HepG2 (cell line): ENCODE results near the gene MAN2B2. TPM values are rescaled to one million over a fixed set of nuclear protein-coding genes. Genes with fewer than 3 reads are reported as not detected.

ENCODE experiments used
- ATAC-seq: fragments of 200-7000 bp; cut with Tn5 transposase; 3 replicates; pipeline ENCODE4 v1.9.1; 2020; ENCODE audit warnings: mild to moderate bottlenecking, moderate library complexity
- BruUV-seq: library from RNA; stranded (reverse); fragments of 400-500 nt; replicated peaks from 2 replicates; lab custom pipeline; 2021; lab: Mats Ljungman, UMichigan
- CTCF ChIA-PET: fragments of 300-600 bp; formaldehyde crosslinking; extraction: SDS; loops from one replicate; lab custom pipeline; 2021; ENCODE audit warnings: low total read pairs, inconsistent platforms, low intra/inter-chr PET ratio; lab: Yijun Ruan, JAX
- POLR2A ChIA-PET: fragments of 350-600 bp; sonication (Branson Sonifier 250); formaldehyde crosslinking; loops from one replicate; lab custom pipeline; 2020; ENCODE audit warnings: antibody characterized with exemption, inconsistent platforms; lab: Yijun Ruan, JAX
- DNase-seq: peaks from one replicate; pipeline ENCODE4 v3.0.0-alpha.2; 2015; ENCODE audit warnings: low spot score
- FAIRE-seq: peaks from 3 replicates; lab custom pipeline; 2011; peaks lifted over from hg19 to GRCh38; lab: Jason Lieb, UNC
- H2AFZ ChIP-seq: one replicate; pipeline ENCODE4 v1.6.1; 2011; ENCODE audit warnings: low read length, inconsistent platforms
- H3K27ac ChIP-seq: fragments of 300-600 bp; 3 replicates; pipeline ENCODE4 v1.8.0; 2011; ENCODE audit warnings: mixed run types, mild to moderate bottlenecking, mixed read lengths, low read length, inconsistent platforms; ENCODE audit not compliant: insufficient read depth; ENCODE audit errors: extremely low read length
- H3K27me3 ChIP-seq, 2 experiments: fragments of 200-600 bp in 1 of 2; 2 replicates in 1 of 2; 3 replicates in 1 of 2; pipeline versions ENCODE4 v1.6.0 to v1.8.0; 2011; ENCODE audit warnings: low read length in 2 of 2, mild to moderate bottlenecking in 2 of 2, moderate library complexity in 2 of 2, inconsistent platforms in 1 of 2; ENCODE audit not compliant: insufficient read depth in 2 of 2, control insufficient read depth in 1 of 2
- H3K36me3 ChIP-seq, 2 experiments: fragments of 200-600 bp in 1 of 2; replicated peaks in 1 of 2; 2 replicates in 1 of 2; 3 replicates in 1 of 2; pipeline versions ENCODE4 v1.5.1 to v1.8.0; 2011; ENCODE audit warnings: low read length in 2 of 2, inconsistent platforms in 1 of 2; ENCODE audit not compliant: insufficient read depth in 2 of 2, control insufficient read depth in 1 of 2
- H3K4me1 ChIP-seq: 2 replicates; pipeline ENCODE4 v1.5.1; 2012; ENCODE audit warnings: low read length, inconsistent platforms; ENCODE audit not compliant: insufficient read depth
- H3K4me2 ChIP-seq: 2 replicates; pipeline ENCODE4 v1.6.0; 2011; ENCODE audit warnings: low read depth, low read length, inconsistent platforms
- H3K4me3 ChIP-seq, 3 experiments: fragments of 200-600 bp in 1 of 3; sonication (generic), shearing (Covaris generic) in 1 of 3; replicated peaks in 1 of 3; 2 replicates each; pipeline ENCODE4 v1.5.1; 2011 to 2016; ENCODE audit warnings: low read length in 3 of 3, inconsistent platforms in 2 of 3, low read depth in 2 of 3, mild to moderate bottlenecking in 2 of 3, control low read depth in 1 of 3, mixed read lengths in 1 of 3; ENCODE audit not compliant: insufficient read depth in 1 of 3
- H3K79me2 ChIP-seq: one replicate; pipeline ENCODE4 v1.6.1; 2011; ENCODE audit warnings: low read length, inconsistent platforms; ENCODE audit not compliant: insufficient read depth
- H3K9ac ChIP-seq: 2 replicates; pipeline ENCODE4 v1.6.0; 2011; ENCODE audit warnings: mild to moderate bottlenecking, low read depth, low read length, inconsistent platforms; ENCODE audit not compliant: insufficient read depth
- H3K9me3 ChIP-seq: 2 replicates; pipeline ENCODE4 v1.5.1; 2012; ENCODE audit warnings: mild to moderate bottlenecking, low read length
- H4K20me1 ChIP-seq: 2 replicates; pipeline ENCODE4 v1.6.0; 2011; ENCODE audit warnings: inconsistent platforms, mild to moderate bottlenecking, low read length, moderate library complexity; ENCODE audit not compliant: insufficient read depth
- HDAC2 ChIP-seq: sonication (generic); formaldehyde crosslinking; IDR thresholded peaks from 2 replicates; pipeline ENCODE4 v1.4.0; 2020; ENCODE audit warnings: missing genetic modification reagents
- HDAC6 ChIP-seq: fragments of 200-600 bp; sonication (generic); IDR thresholded peaks from 2 replicates; pipeline ENCODE4 v1.7.0; 2017; ENCODE audit warnings: mild to moderate bottlenecking, antibody characterized with exemption, low read length, low read depth
- KLF11 ChIP-seq: IDR thresholded peaks from 2 replicates; pipeline ENCODE4 v1.6.1; 2016; ENCODE audit warnings: missing compliant biosample characterization
- MZF1 ChIP-seq: sonication (generic); formaldehyde crosslinking; IDR thresholded peaks from 2 replicates; pipeline ENCODE4 v1.8.1; 2023; ENCODE audit warnings: mild to moderate bottlenecking, missing genetic modification reagents, borderline replicate concordance
- NFE2L1 ChIP-seq: sonication (generic); formaldehyde crosslinking; IDR thresholded peaks from 2 replicates; pipeline ENCODE4 v1.4.0; 2020; ENCODE audit warnings: missing genetic modification reagents, mild to moderate bottlenecking, borderline replicate concordance
- TERF1 ChIP-seq: sonication (generic); formaldehyde crosslinking; IDR thresholded peaks from 2 replicates; pipeline ENCODE4 v1.8.0; 2022; ENCODE audit warnings: mild to moderate bottlenecking, missing genetic modification reagents, moderate library complexity
- ZBTB14 ChIP-seq: sonication (generic); formaldehyde crosslinking; IDR thresholded peaks from 2 replicates; pipeline ENCODE4 v1.4.0; 2020; ENCODE audit warnings: missing genetic modification reagents
- ZFP37 ChIP-seq: sonication (generic); formaldehyde crosslinking; IDR thresholded peaks from 2 replicates; pipeline ENCODE4 v1.4.0; 2020; ENCODE audit warnings: missing genetic modification reagents, borderline replicate concordance
- WGBS: methylation state at CpG from one replicate; pipeline ENCODE4 v1.1.6; 2017; ENCODE audit warnings: low lambda C conversion rate; 5-methylcytosine and 5-hydroxymethylcytosine counted together
- in situ Hi-C: cut with HindIII; loops from 2 replicates; pipeline ENCODE4 v1.10.0; 2017; ENCODE audit warnings: low pct_unique_long_range_greater_than_20kb; ENCODE audit not compliant: extremely low pct_ligation_motif_present
- intact Hi-C: fragments of 100-400 bp; cut with micrococcal nuclease; formaldehyde crosslinking; loops from one replicate; pipeline ENCODE4 v1.10.0; 2022; ENCODE audit not compliant: unreplicated experiment
- polyA plus RNA-seq, 8 experiments: library from polyadenylated mRNA; depleted of rRNA in 3 of 8; stranded (reverse) in 7 of 8; unstranded in 1 of 8; fragments of >200 nt; fragmentation: Illumina TruSeq in 4 of 8; extraction: Trizol in 4 of 8; gene quantifications; 2 replicates each; pipeline versions ENCODE4 v1.2.1 to v1.2.3, GENCODE V29; 2011 to 2016; ENCODE audit warnings: low read depth in 4 of 8, missing spikeins in 1 of 8, mixed read lengths in 1 of 8; ENCODE audit not compliant: insufficient read depth in 1 of 8
- total RNA-seq, 5 experiments: library from RNA; depleted of rRNA; stranded (reverse); fragments of >200 nt; fragmentation: Illumina TruSeq; extraction: Trizol; gene quantifications; 2 replicates each; pipeline ENCODE4 v1.2.3, GENCODE V29; 2016; ENCODE audit warnings: low read depth in 1 of 5
- TF ChIP-seq, protein P1 (sequence below): sonication (generic); formaldehyde crosslinking; IDR thresholded peaks from 2 replicates; pipeline ENCODE4 v1.4.0; 2020; ENCODE audit warnings: missing genetic modification reagents, borderline replicate concordance
- TF ChIP-seq, protein P2 (sequence below): sonication (generic); formaldehyde crosslinking; IDR thresholded peaks from 2 replicates; pipeline ENCODE4 v1.8.0; 2022; ENCODE audit warnings: missing genetic modification reagents, mild to moderate bottlenecking, inconsistent platforms, borderline replicate concordance
- TF ChIP-seq, protein P3 (sequence below): sonication (generic); formaldehyde crosslinking; IDR thresholded peaks from 2 replicates; pipeline ENCODE4 v1.5.0; 2020; ENCODE audit warnings: mild to moderate bottlenecking, missing genetic modification reagents
- TF ChIP-seq, protein P4 (sequence below): sonication (generic); formaldehyde crosslinking; IDR thresholded peaks from 2 replicates; pipeline ENCODE4 v1.4.0; 2020; ENCODE audit warnings: mild to moderate bottlenecking, missing genetic modification reagents

MAN2B2 gene
- total and polyA plus RNA-seq, 2 of the 13 experiments (the other 11 are each of a cell fraction or from before 2014, with no cell fraction given): 4.8 to 5.4 TPM

GRCh38 chr4:6561173-6561516 lies 13.8 kb upstream of the MAN2B2 start:
- DNase-seq: no peak
- no peak for TF ChIP-seq MZF1 (CRISPR knock-in tag)
- TF ChIP-seq TERF1 (CRISPR knock-in tag): no peak
- TF ChIP-seq, protein P1, sequence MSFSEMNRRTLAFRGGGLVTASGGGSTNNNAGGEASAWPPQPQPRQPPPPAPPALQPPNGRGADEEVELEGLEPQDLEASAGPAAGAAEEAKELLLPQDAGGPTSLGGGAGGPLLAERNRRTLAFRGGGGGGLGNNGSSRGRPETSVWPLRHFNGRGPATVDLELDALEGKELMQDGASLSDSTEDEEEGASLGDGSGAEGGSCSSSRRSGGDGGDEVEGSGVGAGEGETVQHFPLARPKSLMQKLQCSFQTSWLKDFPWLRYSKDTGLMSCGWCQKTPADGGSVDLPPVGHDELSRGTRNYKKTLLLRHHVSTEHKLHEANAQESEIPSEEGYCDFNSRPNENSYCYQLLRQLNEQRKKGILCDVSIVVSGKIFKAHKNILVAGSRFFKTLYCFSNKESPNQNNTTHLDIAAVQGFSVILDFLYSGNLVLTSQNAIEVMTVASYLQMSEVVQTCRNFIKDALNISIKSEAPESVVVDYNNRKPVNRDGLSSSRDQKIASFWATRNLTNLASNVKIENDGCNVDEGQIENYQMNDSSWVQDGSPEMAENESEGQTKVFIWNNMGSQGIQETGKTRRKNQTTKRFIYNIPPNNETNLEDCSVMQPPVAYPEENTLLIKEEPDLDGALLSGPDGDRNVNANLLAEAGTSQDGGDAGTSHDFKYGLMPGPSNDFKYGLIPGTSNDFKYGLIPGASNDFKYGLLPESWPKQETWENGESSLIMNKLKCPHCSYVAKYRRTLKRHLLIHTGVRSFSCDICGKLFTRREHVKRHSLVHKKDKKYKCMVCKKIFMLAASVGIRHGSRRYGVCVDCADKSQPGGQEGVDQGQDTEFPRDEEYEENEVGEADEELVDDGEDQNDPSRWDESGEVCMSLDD (CRISPR knock-in tag): no peak
- TF ChIP-seq KLF11 (CRISPR knock-in tag): no peak
- TF ChIP-seq HDAC6: no peak
- no peak for TF ChIP-seq HDAC2
- TF ChIP-seq, protein P2, sequence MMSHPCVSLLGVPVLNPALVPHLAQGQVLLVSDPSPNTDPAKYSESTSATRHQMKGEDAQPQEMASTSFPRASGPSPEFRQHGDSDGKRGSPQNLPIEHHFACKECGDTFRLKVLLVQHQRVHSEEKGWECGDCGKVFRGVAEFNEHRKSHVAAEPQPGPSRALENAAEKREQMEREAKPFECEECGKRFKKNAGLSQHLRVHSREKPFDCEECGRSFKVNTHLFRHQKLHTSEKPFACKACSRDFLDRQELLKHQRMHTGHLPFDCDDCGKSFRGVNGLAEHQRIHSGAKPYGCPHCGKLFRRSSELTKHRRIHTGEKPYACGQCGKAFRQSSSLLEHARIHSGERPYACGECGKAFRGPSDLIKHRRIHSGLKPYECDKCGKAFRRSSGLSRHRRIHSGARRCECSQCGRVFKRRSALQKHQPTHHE (CRISPR knock-in tag): no peak
- TF ChIP-seq NFE2L1 (CRISPR knock-in tag): no peak
- TF ChIP-seq, protein P3, sequence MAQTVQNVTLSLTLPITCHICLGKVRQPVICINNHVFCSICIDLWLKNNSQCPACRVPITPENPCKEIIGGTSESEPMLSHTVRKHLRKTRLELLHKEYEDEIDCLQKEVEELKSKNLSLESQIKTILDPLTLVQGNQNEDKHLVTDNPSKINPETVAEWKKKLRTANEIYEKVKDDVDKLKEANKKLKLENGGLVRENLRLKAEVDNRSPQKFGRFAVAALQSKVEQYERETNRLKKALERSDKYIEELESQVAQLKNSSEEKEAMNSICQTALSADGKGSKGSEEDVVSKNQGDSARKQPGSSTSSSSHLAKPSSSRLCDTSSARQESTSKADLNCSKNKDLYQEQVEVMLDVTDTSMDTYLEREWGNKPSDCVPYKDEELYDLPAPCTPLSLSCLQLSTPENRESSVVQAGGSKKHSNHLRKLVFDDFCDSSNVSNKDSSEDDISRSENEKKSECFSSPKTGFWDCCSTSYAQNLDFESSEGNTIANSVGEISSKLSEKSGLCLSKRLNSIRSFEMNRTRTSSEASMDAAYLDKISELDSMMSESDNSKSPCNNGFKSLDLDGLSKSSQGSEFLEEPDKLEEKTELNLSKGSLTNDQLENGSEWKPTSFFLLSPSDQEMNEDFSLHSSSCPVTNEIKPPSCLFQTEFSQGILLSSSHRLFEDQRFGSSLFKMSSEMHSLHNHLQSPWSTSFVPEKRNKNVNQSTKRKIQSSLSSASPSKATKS: no peak
- no peak for TF ChIP-seq ZFP37 (CRISPR knock-in tag)
- TF ChIP-seq, protein P4, sequence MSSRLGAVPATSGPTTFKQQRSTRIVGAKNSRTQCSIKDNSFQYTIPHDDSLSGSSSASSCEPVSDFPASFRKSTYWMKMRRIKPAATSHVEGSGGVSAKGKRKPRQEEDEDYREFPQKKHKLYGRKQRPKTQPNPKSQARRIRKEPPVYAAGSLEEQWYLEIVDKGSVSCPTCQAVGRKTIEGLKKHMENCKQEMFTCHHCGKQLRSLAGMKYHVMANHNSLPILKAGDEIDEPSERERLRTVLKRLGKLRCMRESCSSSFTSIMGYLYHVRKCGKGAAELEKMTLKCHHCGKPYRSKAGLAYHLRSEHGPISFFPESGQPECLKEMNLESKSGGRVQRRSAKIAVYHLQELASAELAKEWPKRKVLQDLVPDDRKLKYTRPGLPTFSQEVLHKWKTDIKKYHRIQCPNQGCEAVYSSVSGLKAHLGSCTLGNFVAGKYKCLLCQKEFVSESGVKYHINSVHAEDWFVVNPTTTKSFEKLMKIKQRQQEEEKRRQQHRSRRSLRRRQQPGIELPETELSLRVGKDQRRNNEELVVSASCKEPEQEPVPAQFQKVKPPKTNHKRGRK (CRISPR knock-in tag): no peak
- TF ChIP-seq ZBTB14: no peak
- TF ChIP-seq, all 625 proteins: peak for 0
- Histone ChIP-seq H3K9me3 (no peaks in the 10 kb centered on the region), H3K79me2 (no peaks in the 10 kb centered on the region), H3K4me3 (no peak overlapping the region), H3K4me1 (no peaks in the 10 kb centered on the region), H4K20me1 (0 out of 2 replicates have a peak, but pooled peaks cover 4% of the 10 kb centered on the region), H3K27ac (no peak overlapping the region), H2AFZ (no peak overlapping the region), H3K27me3 (peaks cover 22 to 93% of the 10 kb centered on the region in 2 experiments; a peak in 4 of 5 replicates), H3K36me3 (no peaks in the 10 kb centered on the region), H3K4me2 (no peak overlapping the region), H3K9ac (no peak overlapping the region)
- intact Hi-C loops (no loop called here), in situ Hi-C loops (loop anchor here (25.0 kb wide), 1 partner anchor 324 kb away; no protein-coding TSS in a partner anchor)
- ChIA-PET POLR2A (interaction anchor here (1.3 kb wide), 1 partner anchor 14 kb away, joined by 5 read pairs; the partner anchor contains the start of gene MAN2B2), CTCF (no interaction called here)
- no peak for ATAC-seq
- no TSS peak for BruUV-seq
- FAIRE-seq: no peak
- 9% methylated on average over 5 of the region's 6 CpGs for WGBS
